HG03139 (cell line): Measurements from ENCODE around the gene AURKB.

Source experiments
- ATAC-seq: cut with Tn5 transposase; IDR thresholded peaks from one replicate; pipeline ENCODE4 v1.9.1; 2021; ENCODE audit not compliant: unreplicated experiment

The AURKB gene

GRCh38 chr17:8162997-8163977 is 47.1 kb downstream of the AURKB start:
- ATAC-seq, result no peak

GRCh38 chr17:8162233-8162996 is 48.0 kb downstream of the AURKB start, which contains the start of gene VAMP2:
Gene VAMP2 (minus strand): TSS chr17:8162948. CDS start chr17:8162879, 69 bp downstream.
- no peak for ATAC-seq

- no peak for ATAC-seq
These were observed 48.8 kb downstream of the AURKB start for GRCh38 chr17:8161289-8162232.

- ATAC-seq, result no peak
These were observed 49.6 kb downstream of the AURKB start for GRCh38 chr17:8160741-8161221.

- ATAC-seq, result no peak
These were observed 50.2 kb downstream of the AURKB start for GRCh38 chr17:8160224-8160577.

- ATAC-seq, result no peak
These were observed 50.7 kb downstream of the AURKB start for GRCh38 chr17:8159459-8160223.

GRCh38 chr17:8159032-8159400 is 51.4 kb downstream of the AURKB start:
- ATAC-seq, result no peak

GRCh38 chr17:8158267-8159031 is 51.9 kb downstream of the AURKB start:
- ATAC-seq, result no peak

- ATAC-seq, result peak; percentile 69
These were observed 54.0 kb downstream of the AURKB start for GRCh38 chr17:8156246-8156992.

- no peak for ATAC-seq
These were observed 54.5 kb downstream of the AURKB start for GRCh38 chr17:8155996-8156245.

GRCh38 chr17:8155231-8155995 is 55.0 kb downstream of the AURKB start:
- no peak for ATAC-seq
